ENCODE data around the gene ATF6. TPM values are rescaled to one million over a fixed set of nuclear protein-coding genes. Genes with fewer than 3 reads are reported as not detected.

ATF6 gene
- total RNA-seq, 6 experiments from 2014 or later: 16.5 to 24.4 (median 20.4) TPM

DNA sequence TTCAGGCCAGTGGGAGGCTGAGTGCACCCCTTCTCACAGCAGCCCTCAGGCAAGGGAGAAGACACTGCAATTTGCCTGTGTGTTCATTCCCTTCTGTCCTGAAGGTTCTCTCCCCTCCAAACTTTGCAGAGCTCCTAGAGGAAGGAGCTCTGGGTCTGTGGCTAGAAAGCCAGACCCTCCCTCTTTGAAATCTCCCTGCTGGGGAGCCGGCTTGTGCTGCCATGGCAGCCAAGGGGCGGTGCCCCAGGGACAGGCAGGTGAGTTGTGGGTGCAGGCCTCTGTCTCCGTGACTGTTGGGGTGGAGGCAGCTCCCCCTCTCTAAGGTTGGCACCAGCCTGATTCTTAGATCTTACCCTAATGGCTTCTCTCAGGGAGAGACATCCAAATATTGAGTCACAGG lies 204.5 kb downstream of the ATF6 start:
- Histone ChIP-seq H3K4me1 (peaks cover 0 to 5% (median 0%) of the 10 kb centered on the region in 4 donors), H3K9me3 (no peaks in the 10 kb centered on the region), H3K36me3 (no peaks in the 10 kb centered on the region), H3K27ac (no peak overlapping the region), H3K4me3 (no peak overlapping the region), H3K27me3 (no peaks in the 10 kb centered on the region)
- intact Hi-C loops (cut with DNase I): no loop called here
- no peak for DNase-seq
- TF ChIP-seq, protein P1, sequence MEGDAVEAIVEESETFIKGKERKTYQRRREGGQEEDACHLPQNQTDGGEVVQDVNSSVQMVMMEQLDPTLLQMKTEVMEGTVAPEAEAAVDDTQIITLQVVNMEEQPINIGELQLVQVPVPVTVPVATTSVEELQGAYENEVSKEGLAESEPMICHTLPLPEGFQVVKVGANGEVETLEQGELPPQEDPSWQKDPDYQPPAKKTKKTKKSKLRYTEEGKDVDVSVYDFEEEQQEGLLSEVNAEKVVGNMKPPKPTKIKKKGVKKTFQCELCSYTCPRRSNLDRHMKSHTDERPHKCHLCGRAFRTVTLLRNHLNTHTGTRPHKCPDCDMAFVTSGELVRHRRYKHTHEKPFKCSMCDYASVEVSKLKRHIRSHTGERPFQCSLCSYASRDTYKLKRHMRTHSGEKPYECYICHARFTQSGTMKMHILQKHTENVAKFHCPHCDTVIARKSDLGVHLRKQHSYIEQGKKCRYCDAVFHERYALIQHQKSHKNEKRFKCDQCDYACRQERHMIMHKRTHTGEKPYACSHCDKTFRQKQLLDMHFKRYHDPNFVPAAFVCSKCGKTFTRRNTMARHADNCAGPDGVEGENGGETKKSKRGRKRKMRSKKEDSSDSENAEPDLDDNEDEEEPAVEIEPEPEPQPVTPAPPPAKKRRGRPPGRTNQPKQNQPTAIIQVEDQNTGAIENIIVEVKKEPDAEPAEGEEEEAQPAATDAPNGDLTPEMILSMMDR (IDR thresholded peaks at IDR 0.05): no peak
- 52% methylated on average over 2 of the region's 3 CpGs for WGBS (ENCODE audit: insufficient coverage, low coverage, low lambda C conversion rate, missing lambda C conversion rate)
- ATAC-seq: no peak

DNA sequence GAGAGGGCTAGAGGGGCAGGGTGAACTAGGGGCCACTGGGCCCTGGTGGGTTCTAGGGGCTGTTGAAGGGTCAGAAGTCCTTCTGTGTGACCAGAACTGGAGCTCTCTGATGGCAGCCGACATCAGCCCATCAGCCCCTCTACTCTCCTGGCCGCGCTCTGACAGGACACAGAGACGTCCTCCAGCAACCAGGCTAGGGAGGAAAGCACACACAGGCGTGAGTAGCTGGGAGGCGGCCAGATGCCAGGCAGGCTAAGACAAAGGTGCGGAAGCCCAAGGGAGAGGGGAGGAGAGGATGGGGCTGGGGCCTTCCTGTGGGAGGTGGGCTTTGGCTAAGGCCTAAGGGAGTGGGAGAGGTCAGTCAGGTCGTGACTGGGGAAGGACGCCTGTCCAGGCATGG lies 206.7 kb downstream of the ATF6 start:
- intact Hi-C loops (cut with DNase I): no loop called here
- DNase-seq: no peak
- H3K27ac ChIP-seq: no peak overlapping the region

DNA sequence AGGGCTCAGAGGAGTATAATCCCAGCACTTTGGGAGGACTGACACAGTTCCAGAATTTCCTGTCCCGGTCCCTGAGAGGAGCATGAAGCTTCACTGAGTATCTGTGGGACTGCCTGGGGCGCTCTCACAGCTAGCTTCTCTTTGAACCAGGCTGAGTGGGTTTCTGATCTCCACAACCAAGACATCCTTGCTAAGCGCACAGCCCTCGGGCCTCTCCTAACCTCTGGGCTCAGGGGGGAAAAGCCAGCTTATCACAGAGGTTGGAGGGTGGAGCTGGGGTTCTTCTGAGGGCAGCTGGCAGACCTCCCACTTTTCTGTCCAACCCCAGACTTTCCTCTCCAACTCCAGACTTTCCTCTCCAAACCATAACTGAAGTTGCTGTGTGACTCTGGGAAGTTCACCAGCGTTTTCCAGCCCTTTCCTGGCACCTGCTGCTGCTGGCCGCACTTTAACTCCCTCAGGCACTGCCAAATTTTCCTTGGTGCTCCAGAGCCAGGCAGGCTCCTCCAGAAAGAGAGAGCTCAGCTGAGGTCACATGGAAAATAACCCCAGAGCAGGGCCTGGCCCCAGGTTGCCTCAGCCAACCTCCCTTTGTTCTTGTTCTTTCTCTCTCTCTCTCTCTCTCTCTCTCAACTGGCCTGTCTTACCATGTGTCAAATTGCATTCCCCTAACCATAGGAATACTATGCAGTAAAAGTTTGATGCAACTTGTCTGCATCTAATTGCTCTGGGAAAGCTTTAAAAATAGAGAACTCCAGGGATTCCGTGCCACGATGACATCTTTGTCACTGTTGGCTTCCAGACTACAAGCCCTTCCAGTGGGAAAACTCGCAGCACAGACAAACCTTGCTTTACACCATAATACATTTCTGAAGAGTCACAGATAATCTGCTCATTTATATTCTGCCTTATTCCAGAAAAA lies 208.1 kb downstream of the ATF6 start:
- DNase-seq (peak in 2 of 3 donors; percentile 76 to 78), ATAC-seq (peak in 3 of 4 donors; percentile 34 to 91 (median 41))
- Histone ChIP-seq H3K36me3 (no peaks in the 10 kb centered on the region), H3K4me1 (peaks cover 0 to 5% (median 0%) of the 10 kb centered on the region in 4 donors), H3K27me3 (no peaks in the 10 kb centered on the region), H3K27ac (peak overlapping the region in 1 of 3 donors; percentile 62), H3K9me3 (no peaks in the 10 kb centered on the region), H3K4me3 (no peak overlapping the region)
- intact Hi-C loops (cut with DNase I): no loop called here
- WGBS (ENCODE audit: insufficient coverage, low coverage, low lambda C conversion rate, missing lambda C conversion rate): 63% methylated on average over 5 of the region's 9 CpGs
- no peak for TF ChIP-seq POLR2A (IDR thresholded peaks at IDR 0.05)
- TF ChIP-seq, protein P1 (IDR thresholded peaks at IDR 0.05): no peak

More for the DNA sequence above, 206.7 kb downstream of the ATF6 start:
- no peak for ATAC-seq
- TF ChIP-seq, protein P1 (IDR thresholded peaks at IDR 0.05): no peak
- no peak for TF ChIP-seq POLR2A (IDR thresholded peaks at IDR 0.05)
- no peaks in the 10 kb centered on the region for H3K9me3 ChIP-seq
- 63% methylated on average over 4 of the region's 9 CpGs for WGBS (ENCODE audit: insufficient coverage, low coverage, low lambda C conversion rate, missing lambda C conversion rate)
- no peak overlapping the region for H3K4me3 ChIP-seq
- H3K36me3 ChIP-seq: no peaks in the 10 kb centered on the region
- no peaks in the 10 kb centered on the region for H3K27me3 ChIP-seq
- H3K4me1 ChIP-seq: peaks cover 0 to 5% (median 0%) of the 10 kb centered on the region in 4 donors

DNA sequence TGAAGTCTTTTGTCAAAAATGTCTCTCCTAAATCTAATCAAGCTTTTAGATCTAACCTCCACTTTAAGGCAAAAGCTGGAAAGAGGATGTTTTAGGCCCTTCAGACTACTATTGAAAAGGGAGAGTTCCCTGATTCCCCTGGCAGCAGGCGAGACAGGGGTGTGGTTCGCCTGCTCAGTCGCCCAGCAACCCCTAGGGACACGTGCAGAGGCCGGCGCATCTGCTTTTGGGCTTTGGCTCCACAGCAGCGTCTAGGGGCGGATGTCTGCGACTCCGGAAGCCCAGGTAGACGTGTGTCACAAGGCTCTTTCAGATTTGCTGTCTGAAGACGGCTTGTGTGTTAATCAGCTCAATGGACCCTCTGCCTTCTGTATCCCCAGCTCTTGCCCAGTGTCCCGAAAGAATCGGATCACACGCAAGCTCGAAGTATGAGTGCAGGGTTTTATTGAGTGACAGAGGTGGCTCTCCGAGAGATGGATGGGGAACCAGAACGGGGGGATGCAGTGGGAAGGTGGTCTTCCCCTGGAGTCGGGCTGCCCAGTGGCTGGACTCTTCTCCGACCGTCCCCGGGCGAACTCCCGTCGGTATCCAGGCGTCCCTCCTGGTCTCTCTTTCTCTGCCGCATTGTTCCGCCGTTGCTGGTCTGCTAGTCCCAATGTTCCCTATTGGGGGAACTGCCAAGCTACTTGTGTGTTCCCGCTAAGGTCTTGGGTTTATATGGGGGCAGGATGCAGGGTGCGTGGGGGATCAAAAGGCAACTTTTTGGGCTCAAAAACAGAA lies 212.1 kb downstream of the ATF6 start:
- TF ChIP-seq, protein P1 (IDR thresholded peaks at IDR 0.05): no peak
- no peak for TF ChIP-seq POLR2A (IDR thresholded peaks at IDR 0.05)
- ATAC-seq (no peak), DNase-seq (no peak)
- Histone ChIP-seq H3K27me3 (no peaks in the 10 kb centered on the region), H3K27ac (no peak overlapping the region), H3K4me1 (peaks cover 0 to 5% (median 0%) of the 10 kb centered on the region in 4 donors), H3K36me3 (no peaks in the 10 kb centered on the region), H3K9me3 (no peaks in the 10 kb centered on the region), H3K4me3 (no peak overlapping the region)
- intact Hi-C loops (cut with DNase I): no loop called here
- 87% methylated on average over 10 of the region's 31 CpGs for WGBS (ENCODE audit: insufficient coverage, low coverage, low lambda C conversion rate, missing lambda C conversion rate)
